ENCODE measurements around the gene SH3GL2.

DNA sequence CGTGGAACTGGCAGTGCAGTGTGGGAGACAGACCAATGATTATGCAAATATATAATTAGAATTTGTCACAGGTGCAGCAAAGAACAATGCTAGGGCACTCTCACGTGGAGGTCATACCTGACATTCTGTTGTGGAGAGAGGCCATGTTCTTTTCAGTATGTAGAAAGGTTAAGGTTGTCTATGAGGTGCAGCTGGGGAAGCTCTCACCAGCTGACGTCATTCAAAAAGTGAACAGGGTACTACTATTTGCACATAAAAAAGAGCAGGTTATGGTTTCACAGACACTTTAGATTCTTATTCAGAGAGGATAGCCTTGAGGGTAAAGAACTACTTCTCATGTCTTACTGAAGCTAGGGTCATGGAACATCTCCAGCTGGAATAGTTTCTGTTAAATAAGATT is 19.1 kb downstream of the SH3GL2 start:
- TF ChIP-seq CTCF (IDR thresholded peaks at IDR 0.05), result no peak
- no peak for TF ChIP-seq POLR2A (IDR thresholded peaks at IDR 0.05)
